Measurements from ENCODE around the gene CMIP. TPM values are rescaled to one million over a fixed set of nuclear protein-coding genes. Genes with fewer than 3 reads are reported as not detected.

CMIP gene
- total RNA-seq, 1 experiment from 2014 or later = 48.2 TPM

- no CpG with 5 or more reads among the region's 3 CpGs for WGBS (ENCODE audit: extremely low coverage, insufficient read length, low lambda C conversion rate)
- no peak overlapping the region for H4K5ac ChIP-seq (ENCODE audit: insufficient read length, low read depth, low read length)
- no peak for TF ChIP-seq CTCF (conservative IDR thresholded peaks at IDR 0.05)
- no peak overlapping the region for H2BK12ac ChIP-seq (ENCODE audit: insufficient read length, low read depth, low read length)
- H2AFZ ChIP-seq (ENCODE audit: low read length) = no peak overlapping the region
- no peak for DNase-seq
- no peak overlapping the region for H3K4ac ChIP-seq (ENCODE audit: low read depth, low read length)
- no peaks in the 10 kb centered on the region for H3K79me1 ChIP-seq (ENCODE audit: insufficient read depth, low read depth, low read length, poor library complexity, severe bottlenecking)
- peaks cover 15 to 31% (median 30%) of the 10 kb centered on the region in 3 experiments for H3K36me3 Mint-ChIP-seq (ENCODE audit: insufficient read depth in 1 of 3, low read depth in 3 of 3)
- H3K4me2 ChIP-seq (ENCODE audit: insufficient read depth, insufficient read length, low read length) = no peak overlapping the region
- no peaks in the 10 kb centered on the region for H3K9me3 ChIP-seq (ENCODE audit: control insufficient read depth, low read depth, low read length)
- no peaks in the 10 kb centered on the region for H3K9me3 Mint-ChIP-seq
- H3K9ac ChIP-seq (ENCODE audit: extremely low read depth, insufficient read length, low read length) = no peak overlapping the region
- H4K20me1 ChIP-seq (ENCODE audit: control insufficient read depth, insufficient read depth, insufficient read length) = peaks cover 2% of the 10 kb centered on the region
- H2BK15ac ChIP-seq (ENCODE audit: low read depth, low read length) = no peak overlapping the region
- no peaks in the 10 kb centered on the region for H3K27me3 ChIP-seq (ENCODE audit: insufficient read depth, low read length)
- H3K23me2 ChIP-seq (ENCODE audit: insufficient read length, low read depth, low read length, poor library complexity, severe bottlenecking) = no peaks in the 10 kb centered on the region
- no peak overlapping the region for H4K91ac ChIP-seq (ENCODE audit: insufficient read length, low read depth, low read length)
- H3K4me3 Mint-ChIP-seq = no peak overlapping the region
- H3K27me3 Mint-ChIP-seq (ENCODE audit: low read depth) = no peaks in the 10 kb centered on the region; the same call in 1 of the 2 replicates
- H3K79me2 ChIP-seq (ENCODE audit: insufficient read depth, low read length) = peaks cover 33% of the 10 kb centered on the region; the same call in 1 of the 2 replicates
- no peak overlapping the region for H3K56ac ChIP-seq (ENCODE audit: insufficient read length, low read depth, low read length)
- peaks cover 35 to 39% of the 10 kb centered on the region in 2 experiments for H3K4me1 Mint-ChIP-seq
- H3T11ph ChIP-seq (ENCODE audit: low read length) = no peak overlapping the region
- no peak overlapping the region for H4K8ac ChIP-seq (replicated peaks; ENCODE audit: insufficient read length, low read depth, low read length)
- H2BK20ac ChIP-seq (ENCODE audit: low read depth, low read length, poor library complexity, severe bottlenecking) = no peak overlapping the region
- no peak overlapping the region for H3K18ac ChIP-seq (ENCODE audit: insufficient read length, low read depth, low read length)
- no peak overlapping the region for H3K14ac ChIP-seq (ENCODE audit: insufficient read depth, low read length)
- no peak overlapping the region for H2AK5ac ChIP-seq (ENCODE audit: insufficient read length, low read length)
- no peak overlapping the region for H3K27ac Mint-ChIP-seq
- H2BK5ac ChIP-seq (ENCODE audit: insufficient read length, low read length) = no peak overlapping the region
- H3K4me1 ChIP-seq (ENCODE audit: insufficient read depth, low read length) = peaks cover 3% of the 10 kb centered on the region; the same call in 1 of the 2 replicates
- no peak overlapping the region for H3K27ac ChIP-seq (ENCODE audit: insufficient read length, low read depth, low read length)
- no peak overlapping the region for H3K23ac ChIP-seq (ENCODE audit: insufficient read length, low read depth, low read length)
- no peak overlapping the region for H2BK120ac ChIP-seq (ENCODE audit: low read depth, low read length, poor library complexity, severe bottlenecking)
These were observed 15.5 kb downstream of the CMIP start for GRCh38 chr16:81460075-81460474.

Measured in H9 (cell line).